ENCODE results near the gene SLC7A11. TPM values are rescaled to one million over a fixed set of nuclear protein-coding genes. Genes with fewer than 3 reads are reported as not detected.

The SLC7A11 gene
- total RNA-seq, 1 donor: 55.7 TPM

DNA sequence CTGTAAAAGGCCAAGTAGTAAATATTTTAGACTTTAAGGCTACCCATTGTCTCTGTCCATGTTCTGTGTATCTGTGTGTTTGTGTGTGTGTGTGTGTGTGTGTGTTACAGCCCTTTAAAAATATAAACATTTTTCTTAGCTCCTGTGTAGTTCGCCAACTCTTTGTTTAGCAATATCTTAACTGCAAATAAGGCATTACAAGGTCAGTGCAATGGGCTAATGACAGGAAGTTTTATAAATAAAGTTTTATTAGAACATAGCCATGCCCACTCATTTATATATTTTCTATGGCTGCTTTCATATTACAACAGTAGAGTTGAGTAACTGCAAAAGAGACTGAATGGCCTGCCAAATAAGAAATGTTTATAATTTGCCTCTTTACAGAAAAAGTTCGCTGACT, 5.9 kb upstream of the SLC7A11 start:
- TF ChIP-seq, protein P1, sequence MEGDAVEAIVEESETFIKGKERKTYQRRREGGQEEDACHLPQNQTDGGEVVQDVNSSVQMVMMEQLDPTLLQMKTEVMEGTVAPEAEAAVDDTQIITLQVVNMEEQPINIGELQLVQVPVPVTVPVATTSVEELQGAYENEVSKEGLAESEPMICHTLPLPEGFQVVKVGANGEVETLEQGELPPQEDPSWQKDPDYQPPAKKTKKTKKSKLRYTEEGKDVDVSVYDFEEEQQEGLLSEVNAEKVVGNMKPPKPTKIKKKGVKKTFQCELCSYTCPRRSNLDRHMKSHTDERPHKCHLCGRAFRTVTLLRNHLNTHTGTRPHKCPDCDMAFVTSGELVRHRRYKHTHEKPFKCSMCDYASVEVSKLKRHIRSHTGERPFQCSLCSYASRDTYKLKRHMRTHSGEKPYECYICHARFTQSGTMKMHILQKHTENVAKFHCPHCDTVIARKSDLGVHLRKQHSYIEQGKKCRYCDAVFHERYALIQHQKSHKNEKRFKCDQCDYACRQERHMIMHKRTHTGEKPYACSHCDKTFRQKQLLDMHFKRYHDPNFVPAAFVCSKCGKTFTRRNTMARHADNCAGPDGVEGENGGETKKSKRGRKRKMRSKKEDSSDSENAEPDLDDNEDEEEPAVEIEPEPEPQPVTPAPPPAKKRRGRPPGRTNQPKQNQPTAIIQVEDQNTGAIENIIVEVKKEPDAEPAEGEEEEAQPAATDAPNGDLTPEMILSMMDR (IDR thresholded peaks at IDR 0.05; ENCODE audit: extremely low read depth, low read depth, low read length): no peak
- Histone ChIP-seq H3K4me2 (ENCODE audit: insufficient read depth, low read length) (no peak overlapping the region), H4K20me1 (ENCODE audit: insufficient read depth, low read length) (no peaks in the 10 kb centered on the region), H3K4me3 (ENCODE audit: insufficient read depth, low read length) (no peak overlapping the region), H3K27ac (ENCODE audit: low read depth, low read length) (peak overlapping the region; percentile 67), H2AFZ (ENCODE audit: low read length) (peak overlapping the region; percentile 76), H3K79me2 (ENCODE audit: insufficient read depth, low read length) (no peaks in the 10 kb centered on the region), H3K4me1 (ENCODE audit: insufficient read depth, low read length) (peaks cover 25% of the 10 kb centered on the region), H3K27me3 (ENCODE audit: insufficient read depth, low read length) (no peaks in the 10 kb centered on the region), H3K9me3 (ENCODE audit: low read depth, low read length) (no peaks in the 10 kb centered on the region), H3K36me3 (ENCODE audit: insufficient read depth, low read length) (no peaks in the 10 kb centered on the region)
- DNase-seq (ENCODE audit: insufficient read length, low spot score, missing footprints): no peak

DNA sequence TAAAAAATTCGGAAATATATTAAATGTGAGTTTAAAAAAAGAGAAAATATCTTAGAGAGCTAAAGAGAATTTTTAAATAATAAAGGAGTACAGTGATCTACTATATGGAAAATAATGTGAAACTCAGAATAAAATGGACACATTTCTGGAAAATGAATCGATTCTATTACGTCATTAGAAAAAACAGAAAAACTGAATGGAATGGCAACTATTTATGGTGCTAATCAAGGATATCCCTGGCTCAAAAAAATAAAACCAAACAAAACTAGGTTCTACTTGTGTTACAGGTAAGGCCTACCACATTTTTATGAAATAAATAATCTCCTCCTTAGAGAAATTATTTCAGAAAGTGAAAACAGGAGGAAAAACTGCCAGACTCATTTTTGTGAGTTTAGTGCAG, 5.5 kb upstream of the SLC7A11 start:
- no peak for DNase-seq (ENCODE audit: insufficient read length, low spot score, missing footprints)
- Histone ChIP-seq H3K4me2 (ENCODE audit: insufficient read depth, low read length) (no peak overlapping the region), H3K79me2 (ENCODE audit: insufficient read depth, low read length) (no peaks in the 10 kb centered on the region), H3K4me1 (ENCODE audit: insufficient read depth, low read length) (peaks cover 25% of the 10 kb centered on the region), H3K27ac (ENCODE audit: low read depth, low read length) (peak overlapping the region; percentile 67), H4K20me1 (ENCODE audit: insufficient read depth, low read length) (no peaks in the 10 kb centered on the region), H3K27me3 (ENCODE audit: insufficient read depth, low read length) (no peaks in the 10 kb centered on the region), H3K4me3 (ENCODE audit: insufficient read depth, low read length) (no peak overlapping the region), H3K9me3 (ENCODE audit: low read depth, low read length) (no peaks in the 10 kb centered on the region), H2AFZ (ENCODE audit: low read length) (peak overlapping the region; percentile 76), H3K36me3 (ENCODE audit: insufficient read depth, low read length) (no peaks in the 10 kb centered on the region)
- TF ChIP-seq, protein P1 (IDR thresholded peaks at IDR 0.05; ENCODE audit: extremely low read depth, low read depth, low read length): no peak

GRCh38 chr4:138243369-138243768, 1.2 kb upstream of the SLC7A11 start:
- Histone ChIP-seq H3K4me3 (ENCODE audit: insufficient read depth, low read length) (no peak overlapping the region), H3K4me2 (ENCODE audit: insufficient read depth, low read length) (peak overlapping the region; percentile 87), H4K20me1 (ENCODE audit: insufficient read depth, low read length) (no peaks in the 10 kb centered on the region), H3K27me3 (ENCODE audit: insufficient read depth, low read length) (no peaks in the 10 kb centered on the region), H3K36me3 (ENCODE audit: insufficient read depth, low read length) (no peaks in the 10 kb centered on the region), H3K79me2 (ENCODE audit: insufficient read depth, low read length) (peaks cover 17% of the 10 kb centered on the region), H3K4me1 (ENCODE audit: insufficient read depth, low read length) (peaks cover 17% of the 10 kb centered on the region), H3K27ac (ENCODE audit: low read depth, low read length) (peak overlapping the region; percentile 97), H2AFZ (ENCODE audit: low read length) (peak overlapping the region; percentile 58), H3K9me3 (ENCODE audit: low read depth, low read length) (no peaks in the 10 kb centered on the region)
- TF ChIP-seq, protein P1 (IDR thresholded peaks at IDR 0.05; ENCODE audit: extremely low read depth, low read depth, low read length): no peak
- no peak for DNase-seq (ENCODE audit: insufficient read length, low spot score, missing footprints)

DNA sequence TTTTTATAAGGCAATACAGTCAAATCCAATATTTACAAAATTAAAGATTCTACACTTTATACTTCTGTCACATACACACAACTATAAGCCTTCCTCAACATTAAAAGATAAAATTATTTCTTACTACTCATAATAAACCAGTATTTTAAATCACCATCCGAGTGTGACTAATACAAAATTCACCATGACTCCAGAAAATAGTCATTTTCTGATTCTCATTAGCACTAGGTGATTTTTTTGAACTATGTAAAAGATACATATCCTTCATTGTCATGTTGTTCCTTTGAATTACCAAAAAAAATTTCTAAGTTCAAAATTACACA, 646 bp upstream of the SLC7A11 start:
- Histone ChIP-seq H3K4me2 (ENCODE audit: insufficient read depth, low read length) (peak overlapping the region; percentile 87), H3K4me1 (ENCODE audit: insufficient read depth, low read length) (peaks cover 13% of the 10 kb centered on the region), H3K9me3 (ENCODE audit: low read depth, low read length) (no peaks in the 10 kb centered on the region), H3K79me2 (ENCODE audit: insufficient read depth, low read length) (peaks cover 19% of the 10 kb centered on the region), H3K27ac (ENCODE audit: low read depth, low read length) (peak overlapping the region; percentile 97), H3K27me3 (ENCODE audit: insufficient read depth, low read length) (no peaks in the 10 kb centered on the region), H4K20me1 (ENCODE audit: insufficient read depth, low read length) (no peaks in the 10 kb centered on the region), H3K36me3 (ENCODE audit: insufficient read depth, low read length) (no peaks in the 10 kb centered on the region), H2AFZ (ENCODE audit: low read length) (peak overlapping the region; percentile 66), H3K4me3 (ENCODE audit: insufficient read depth, low read length) (peak overlapping the region; percentile 67)
- peak; percentile 44 for DNase-seq (ENCODE audit: insufficient read length, low spot score, missing footprints)
- TF ChIP-seq, protein P1 (IDR thresholded peaks at IDR 0.05; ENCODE audit: extremely low read depth, low read depth, low read length): no peak
